MM.1S (cell line): ENCODE measurements around the gene RMND1.

ENCODE experiments used
- DNase-seq: peaks from one replicate; pipeline ENCODE4 v3.0.0-alpha.2; 2015
- H2AFZ ChIP-seq: fragments of 300-600 bp; sonication (generic); 2 replicates; pipeline ENCODE4 v1.6.0; 2016; ENCODE audit warnings: antibody characterized with exemption, low read length
- H3F3A ChIP-seq: fragments of 300-600 bp; sonication (generic); 2 replicates; pipeline ENCODE4 v1.6.1; 2016; ENCODE audit warnings: mild to moderate bottlenecking, antibody characterized with exemption, low read length, moderate library complexity, mixed read lengths; ENCODE audit not compliant: insufficient read depth
- H3K27ac ChIP-seq: fragments of 300-600 bp; sonication (generic); 2 replicates; pipeline ENCODE4 v1.5.1; 2016; ENCODE audit warnings: mild to moderate bottlenecking, low read length
- H3K27me3 ChIP-seq: fragments of 300-600 bp; sonication (generic); replicated peaks from 2 replicates; pipeline ENCODE4 v1.6.0; 2016; ENCODE audit warnings: low read length; ENCODE audit not compliant: insufficient read depth
- H3K36me3 ChIP-seq: fragments of 300-600 bp; sonication (generic); replicated peaks from 2 replicates; pipeline ENCODE4 v1.6.1; 2016; ENCODE audit warnings: mild to moderate bottlenecking, low read length, mixed read lengths; ENCODE audit not compliant: insufficient read depth
- H3K4me1 ChIP-seq: fragments of 300-600 bp; sonication (generic); 2 replicates; pipeline ENCODE4 v1.6.1; 2016; ENCODE audit warnings: low read length, mixed read lengths
- H3K4me2 ChIP-seq: fragments of 300-600 bp; sonication (generic); 2 replicates; pipeline ENCODE4 v1.6.0; 2016; ENCODE audit warnings: low read depth, low read length
- H3K4me3 ChIP-seq: fragments of 300-600 bp; sonication (generic); 2 replicates; pipeline ENCODE4 v1.5.1; 2016; ENCODE audit warnings: low read length, mixed read lengths
- H3K79me2 ChIP-seq: fragments of 300-600 bp; sonication (generic); 2 replicates; pipeline ENCODE4 v1.6.1; 2016; ENCODE audit warnings: mixed run types, low read length, mixed read lengths
- H3K9ac ChIP-seq: fragments of 300-600 bp; sonication (generic); 2 replicates; pipeline ENCODE4 v1.6.1; 2016; ENCODE audit warnings: low read length, mixed read lengths
- H3K9me2 ChIP-seq: fragments of 300-600 bp; sonication (generic); replicated peaks from 2 replicates; pipeline ENCODE4 v1.6.1; 2016; ENCODE audit warnings: mild to moderate bottlenecking, low read length, mixed read lengths; ENCODE audit not compliant: insufficient read depth
- H3K9me3 ChIP-seq: fragments of 300-600 bp; sonication (generic); replicated peaks from 2 replicates; pipeline ENCODE4 v1.6.1; 2016; ENCODE audit warnings: mild to moderate bottlenecking, low read length, mixed read lengths; ENCODE audit not compliant: insufficient read depth
- H4K20me1 ChIP-seq: fragments of 300-600 bp; sonication (generic); 2 replicates; pipeline ENCODE4 v1.6.1; 2016; ENCODE audit warnings: mild to moderate bottlenecking, low read length, moderate library complexity, mixed read lengths; ENCODE audit not compliant: insufficient read depth
- CTCF ChIP-seq: fragments of 300-600 bp; sonication (generic); IDR thresholded peaks from 2 replicates; pipeline ENCODE4 v1.5.1; 2016; ENCODE audit warnings: antibody characterized with exemption, low read length, mixed read lengths
- EZH2 ChIP-seq: fragments of 300-600 bp; sonication (generic); optimal IDR thresholded peaks from 2 replicates; pipeline ENCODE3; 2017; ENCODE audit warnings: low read depth, mild to moderate bottlenecking, antibody characterized with exemption, low read length, mixed read lengths
- EZH2phosphoT487 ChIP-seq: fragments of 300-600 bp; sonication (generic); IDR thresholded peaks from 2 replicates; pipeline ENCODE4 v1.6.1; 2018; ENCODE audit warnings: antibody characterized with exemption, low read length

RMND1 gene

DNA sequence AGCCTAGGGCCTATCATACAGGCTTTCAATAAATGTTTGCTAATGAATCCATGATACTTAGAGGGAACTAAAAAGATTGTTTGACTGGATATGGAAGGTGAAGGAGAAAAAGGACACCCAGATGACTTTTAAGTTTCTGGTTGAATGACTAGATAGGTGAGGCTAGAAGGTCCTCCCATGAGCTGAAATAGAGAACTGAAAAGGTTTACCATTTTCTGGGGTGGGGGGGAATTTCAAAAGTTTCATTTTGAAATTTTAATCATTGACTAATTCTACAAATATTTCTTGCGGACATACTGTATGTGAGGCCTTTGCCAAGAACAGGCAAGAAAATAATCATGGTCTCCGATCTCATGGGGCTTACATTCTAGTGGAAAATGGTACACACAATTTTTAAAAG, 42.7 kb downstream of the RMND1 start:
- Histone ChIP-seq H3F3A (no peaks in the 10 kb centered on the region), H2AFZ (no peak overlapping the region), H4K20me1 (no peaks in the 10 kb centered on the region), H3K27ac (no peak overlapping the region), H3K79me2 (no peaks in the 10 kb centered on the region), H3K9ac (no peak overlapping the region), H3K4me3 (no peak overlapping the region), H3K27me3 (no peaks in the 10 kb centered on the region), H3K4me2 (no peak overlapping the region), H3K4me1 (no peaks in the 10 kb centered on the region), H3K9me2 (no peaks in the 10 kb centered on the region), H3K36me3 (no peaks in the 10 kb centered on the region), H3K9me3 (no peaks in the 10 kb centered on the region)
- no peak for DNase-seq
- TF ChIP-seq CTCF (no peak), EZH2phosphoT487 (no peak), EZH2 (no peak)

DNA sequence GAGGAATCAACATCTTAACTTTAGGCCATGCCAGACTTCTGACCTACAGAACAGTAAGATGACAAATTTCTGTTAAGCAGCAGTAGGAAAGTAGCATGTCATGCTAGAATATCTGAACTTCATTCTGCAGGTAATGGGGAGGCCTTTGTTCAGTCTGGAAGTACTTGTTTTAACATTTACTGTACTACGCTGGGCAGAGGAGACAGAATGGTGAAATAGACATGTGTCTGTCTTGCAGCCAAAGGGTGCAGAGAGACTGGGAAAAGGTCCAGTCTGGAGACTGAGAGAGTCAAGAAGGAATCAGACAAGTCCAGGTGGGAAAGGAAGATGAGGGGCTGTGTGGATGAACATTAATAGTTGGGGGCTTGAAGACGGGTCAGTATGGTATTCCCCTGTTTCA, 43.1 kb downstream of the RMND1 start:
- Histone ChIP-seq H3K4me2 (no peak overlapping the region), H3K9me3 (no peaks in the 10 kb centered on the region), H3F3A (no peaks in the 10 kb centered on the region), H3K27me3 (no peaks in the 10 kb centered on the region), H4K20me1 (no peaks in the 10 kb centered on the region), H3K27ac (no peak overlapping the region), H3K4me3 (no peak overlapping the region), H3K9me2 (no peaks in the 10 kb centered on the region), H3K9ac (no peak overlapping the region), H3K4me1 (no peaks in the 10 kb centered on the region), H3K79me2 (0 out of 2 replicates have a peak, but pooled peaks cover under 1% of the 10 kb centered on the region), H3K36me3 (no peaks in the 10 kb centered on the region), H2AFZ (no peak overlapping the region)
- DNase-seq, result no peak
- no peak for TF ChIP-seq EZH2phosphoT487
- no peak for TF ChIP-seq CTCF
- no peak for TF ChIP-seq EZH2

GRCh38 chr6:151403919-151404308, 48.0 kb downstream of the RMND1 start:
- no peak overlapping the region for H3K9ac ChIP-seq
- no peaks in the 10 kb centered on the region for H3F3A ChIP-seq
- H3K9me3 ChIP-seq, result no peaks in the 10 kb centered on the region
- H3K79me2 ChIP-seq, result peaks cover 35% of the 10 kb centered on the region
- H4K20me1 ChIP-seq, result no peaks in the 10 kb centered on the region
- H3K9me2 ChIP-seq, result no peaks in the 10 kb centered on the region
- H3K4me2 ChIP-seq, result no peak overlapping the region
- no peak overlapping the region for H2AFZ ChIP-seq
- no peaks in the 10 kb centered on the region for H3K36me3 ChIP-seq
- no peaks in the 10 kb centered on the region for H3K4me1 ChIP-seq
- TF ChIP-seq EZH2phosphoT487 (no peak), CTCF (no peak), EZH2 (no peak)
- no peaks in the 10 kb centered on the region for H3K27me3 ChIP-seq
- no peak for DNase-seq
- H3K27ac ChIP-seq, result no peak overlapping the region
- H3K4me3 ChIP-seq, result no peak overlapping the region
